ENCODE measurements around the gene ALG12.

The ALG12 gene

GRCh38 chr22:49957826-49958365, 39.7 kb upstream of the ALG12 start:
- DNase-seq = no peak

GRCh38 chr22:49956914-49957825, 38.9 kb upstream of the ALG12 start:
- DNase-seq = no peak

GRCh38 chr22:49956418-49956770, 38.2 kb upstream of the ALG12 start:
- no peak for DNase-seq

- DNase-seq = no peak
Measured at GRCh38 chr22:49955581-49956417, 37.6 kb upstream of the ALG12 start.

DNA sequence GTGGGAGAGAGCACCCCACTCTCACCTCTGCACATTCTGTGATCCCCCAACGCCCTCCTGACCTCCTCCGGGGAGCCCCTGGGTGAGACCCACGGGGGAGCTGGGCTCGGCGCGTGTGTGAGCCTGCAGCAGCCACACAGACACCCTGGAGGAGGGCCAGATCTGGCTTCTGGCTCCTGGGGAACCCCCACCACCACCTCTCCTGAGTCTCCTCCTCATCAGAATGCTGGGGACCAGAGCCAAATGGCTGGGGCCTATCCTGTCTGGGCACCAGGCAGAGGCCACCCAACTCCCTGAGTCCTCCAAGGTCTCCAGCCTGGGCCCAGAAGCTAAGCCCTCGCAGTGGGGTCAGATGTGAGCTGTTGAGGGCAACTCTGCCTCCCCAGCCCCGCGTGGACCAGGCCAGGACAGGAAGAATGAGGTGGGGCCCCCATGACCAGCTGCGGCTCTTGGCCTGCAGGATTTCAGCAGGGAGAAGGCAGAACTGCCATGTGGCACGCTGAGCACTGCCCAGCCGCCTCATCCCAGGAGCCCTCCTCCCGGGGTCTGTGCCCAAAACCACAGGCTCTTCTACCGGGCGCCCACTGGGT, 36.8 kb upstream of the ALG12 start:
- no peak for DNase-seq

- no peak for DNase-seq
Measured at GRCh38 chr22:49954354-49954753, 36.1 kb upstream of the ALG12 start.

DNA sequence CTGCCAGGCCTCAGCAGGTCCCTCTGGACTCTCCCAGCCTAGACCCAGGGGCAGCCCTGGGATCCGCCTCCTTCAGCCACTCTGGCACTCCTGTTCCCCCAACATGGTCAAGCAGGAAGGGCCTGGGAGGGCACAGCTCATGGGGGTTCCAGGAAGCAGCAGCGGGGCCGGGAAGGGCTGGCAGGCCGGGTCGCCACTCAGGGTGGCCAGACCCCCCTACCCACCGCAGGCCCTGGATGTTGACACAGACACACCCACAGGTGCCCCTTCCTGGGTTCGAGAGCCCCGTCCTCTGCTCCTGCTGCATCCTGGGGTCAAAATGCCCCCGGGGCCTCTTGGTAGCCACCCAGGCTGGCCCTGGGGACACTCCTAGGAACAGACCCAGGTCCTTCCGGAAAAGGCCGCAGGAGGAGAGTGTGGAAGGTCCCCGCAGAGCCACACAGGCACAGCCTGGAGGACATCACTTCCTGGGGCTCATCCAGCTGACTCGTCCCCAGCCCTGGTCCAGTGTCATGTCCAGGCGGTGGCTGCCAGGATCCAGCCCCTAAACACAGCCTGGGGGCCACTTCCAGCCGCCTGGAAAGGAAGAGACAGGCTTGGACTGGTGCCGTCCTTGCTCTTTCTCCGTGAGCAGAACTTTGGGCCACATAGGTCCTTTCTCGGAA, 35.6 kb upstream of the ALG12 start:
- no peak for DNase-seq

GRCh38 chr22:49953027-49953679, 34.9 kb upstream of the ALG12 start:
- no peak for DNase-seq

DNA sequence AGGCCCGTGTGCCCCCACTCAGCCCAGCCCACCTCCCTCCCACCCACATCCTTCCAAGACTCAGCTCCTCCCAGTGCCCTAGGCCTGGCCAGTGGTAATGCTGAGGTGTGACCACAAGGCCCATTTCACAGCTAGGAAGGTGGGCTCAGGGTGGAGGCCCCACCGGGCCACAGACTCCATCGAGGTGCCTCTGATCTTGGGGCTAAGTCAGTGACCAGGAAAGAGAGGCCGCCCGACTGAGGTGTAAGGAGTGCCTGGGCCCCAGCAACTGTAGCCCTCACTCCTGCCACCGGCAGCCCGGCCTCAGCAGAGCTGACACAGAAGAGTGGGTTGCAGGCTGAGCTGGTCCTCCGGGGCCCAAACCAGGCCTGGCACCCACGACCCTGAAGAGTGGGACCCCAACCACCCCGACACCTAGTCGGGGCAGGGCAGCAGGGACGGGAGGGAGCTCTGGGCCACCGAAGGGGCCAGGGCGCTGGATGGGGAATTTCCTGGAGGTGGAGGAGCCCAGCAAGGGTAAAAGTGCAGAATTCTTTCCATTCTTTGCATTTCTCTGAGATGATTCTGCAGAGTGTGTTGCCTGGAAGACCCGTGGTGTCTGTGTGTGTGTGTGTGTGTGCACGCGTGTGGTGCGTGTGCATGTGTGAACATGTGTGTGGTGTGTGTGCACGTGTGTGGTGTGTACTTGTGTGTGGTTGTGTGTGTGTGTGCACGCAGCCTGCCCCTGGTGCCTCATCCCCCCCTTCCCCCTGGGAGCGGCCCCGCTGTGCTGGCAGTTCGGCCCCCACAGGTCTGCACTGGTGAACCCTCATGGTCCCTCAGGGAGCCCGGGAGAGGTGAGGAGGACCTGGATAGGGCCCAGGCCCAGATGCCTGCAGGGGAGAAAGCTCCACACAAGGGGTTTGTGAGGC, 34.0 kb upstream of the ALG12 start:
- no peak for DNase-seq

DNA sequence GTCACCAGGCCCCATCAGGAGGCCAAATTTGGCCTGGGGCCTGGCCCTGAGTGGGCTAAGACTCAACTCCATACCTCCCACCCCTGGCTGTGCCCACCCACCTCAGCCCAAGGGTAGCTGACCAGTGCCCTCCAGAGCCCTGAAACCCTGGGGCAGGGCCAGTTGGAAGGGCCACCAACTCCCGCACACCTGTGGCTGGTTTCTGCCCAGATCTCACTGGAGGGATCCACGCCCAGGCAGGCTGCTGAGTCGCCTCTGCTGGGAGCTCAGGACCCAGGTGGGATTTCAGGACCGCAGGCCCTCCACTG, 33.4 kb upstream of the ALG12 start:
- DNase-seq = no peak

DNA sequence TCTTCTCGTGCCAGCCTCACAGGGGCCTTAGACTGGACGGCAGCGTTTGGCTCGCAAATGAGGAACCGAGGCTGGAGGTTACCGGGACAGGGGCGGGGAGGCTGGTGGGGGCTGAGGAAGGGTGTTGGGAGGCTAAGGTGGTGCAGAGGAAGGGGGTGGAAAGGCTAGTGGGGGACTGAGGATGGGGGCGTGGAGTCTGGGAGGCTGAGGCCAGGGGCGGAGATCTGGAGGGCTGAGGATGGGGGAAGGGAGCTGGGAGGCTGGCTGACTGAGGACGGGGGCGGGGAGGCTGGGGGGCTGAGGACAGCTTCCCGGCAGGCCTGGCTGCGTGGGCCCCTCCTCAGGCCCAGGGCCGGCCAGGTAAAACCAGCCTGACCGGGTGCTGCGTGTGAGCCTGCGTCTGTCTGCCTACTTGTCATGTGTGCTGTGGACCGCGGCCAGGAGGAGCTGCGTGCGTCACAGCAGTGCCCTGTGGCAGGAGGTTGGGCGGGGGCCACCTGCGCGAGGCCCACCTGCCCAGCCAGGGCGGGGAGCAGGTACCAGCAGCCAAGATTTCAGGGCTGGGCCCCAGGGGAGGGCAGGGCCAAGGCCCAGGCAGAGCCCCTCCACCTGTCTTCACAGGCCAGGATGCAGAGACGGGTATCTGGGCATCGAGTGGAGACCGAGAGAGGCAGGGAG, 32.9 kb upstream of the ALG12 start:
- DNase-seq = no peak

- DNase-seq = no peak
Measured at GRCh38 chr22:49950396-49950994, 32.3 kb upstream of the ALG12 start.

DNA sequence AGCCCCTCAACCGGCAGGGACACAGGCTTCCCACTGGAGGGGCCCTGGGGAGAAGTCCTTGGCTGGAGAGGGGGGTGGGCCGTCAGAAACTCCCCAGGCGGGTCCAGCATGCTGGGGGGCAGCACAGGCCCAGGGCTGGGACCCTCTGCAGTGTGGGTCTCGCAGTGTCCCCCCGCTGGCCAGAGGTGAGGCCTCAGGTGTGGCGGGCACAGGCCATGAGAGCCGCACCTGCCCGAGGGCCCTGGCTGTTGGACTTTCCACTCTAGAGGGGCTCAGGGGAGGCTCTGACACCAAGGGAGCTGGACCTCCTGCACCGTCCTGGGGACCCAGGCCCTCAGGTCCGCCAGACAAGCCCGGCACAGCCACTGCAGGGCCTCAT, 31.7 kb upstream of the ALG12 start:
- no peak for DNase-seq

GRCh38 chr22:49948958-49949913, 31.0 kb upstream of the ALG12 start:
- DNase-seq = no peak

- DNase-seq = no peak
Measured at GRCh38 chr22:49948116-49948957, 30.1 kb upstream of the ALG12 start.

DNA sequence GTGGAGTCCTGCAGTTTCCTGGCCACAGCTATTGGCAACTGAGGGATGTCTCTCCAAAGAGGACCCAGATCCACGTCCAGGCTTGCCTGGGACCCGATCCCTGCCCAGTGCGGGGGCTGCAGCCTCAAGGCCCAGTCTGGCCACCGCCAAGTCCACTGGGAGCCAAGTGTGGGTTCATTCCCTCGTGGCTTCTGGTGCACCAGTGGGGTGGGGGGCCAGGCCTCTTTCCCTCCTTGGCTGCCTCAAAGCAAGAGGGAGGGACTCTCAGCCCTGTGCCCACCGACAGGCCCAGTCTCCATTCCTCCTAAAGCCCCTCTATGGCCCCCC, 29.0 kb upstream of the ALG12 start:
- no peak for DNase-seq

DNA sequence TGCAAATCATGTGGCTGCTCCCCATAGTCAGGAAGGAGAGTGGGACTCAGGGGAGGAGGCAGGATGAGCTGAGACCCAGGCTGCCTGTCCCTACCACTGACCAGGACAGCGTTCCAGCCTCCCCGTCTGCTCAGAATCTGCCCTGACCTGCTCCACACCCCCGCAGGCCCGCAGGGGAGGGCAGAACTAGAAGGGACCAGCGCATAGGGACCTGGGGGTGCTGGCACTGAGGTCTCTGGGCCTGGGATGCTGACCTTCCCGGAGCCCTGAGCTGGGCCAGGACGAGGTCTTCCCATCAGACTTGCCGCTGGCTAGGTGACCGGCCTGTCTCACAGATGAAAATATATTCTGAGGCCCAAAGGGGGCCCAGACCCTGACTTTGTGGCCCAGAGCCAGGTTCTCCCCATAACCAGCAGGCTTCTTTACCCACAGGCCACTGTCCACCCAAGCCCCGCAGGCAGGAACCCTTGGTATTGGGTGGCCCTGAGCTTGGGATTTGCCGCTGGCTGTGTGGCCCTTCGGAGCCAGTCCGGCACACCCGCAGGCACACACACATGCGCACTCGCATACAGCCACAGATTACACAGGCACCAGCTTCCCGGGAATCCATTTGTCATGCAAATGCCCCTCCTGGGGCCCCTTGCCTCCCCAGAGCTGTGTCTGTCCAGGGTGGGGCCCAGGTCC, 28.5 kb upstream of the ALG12 start:
- no peak for DNase-seq
